Kasumi-1 (cell line): ENCODE results near the gene MIEF1.

ENCODE experiments used
- DNase-seq, 2 experiments: peaks; one replicate each; lab custom pipeline; 2025; lab: John Stamatoyannopoulos, UW

Gene MIEF1

DNA sequence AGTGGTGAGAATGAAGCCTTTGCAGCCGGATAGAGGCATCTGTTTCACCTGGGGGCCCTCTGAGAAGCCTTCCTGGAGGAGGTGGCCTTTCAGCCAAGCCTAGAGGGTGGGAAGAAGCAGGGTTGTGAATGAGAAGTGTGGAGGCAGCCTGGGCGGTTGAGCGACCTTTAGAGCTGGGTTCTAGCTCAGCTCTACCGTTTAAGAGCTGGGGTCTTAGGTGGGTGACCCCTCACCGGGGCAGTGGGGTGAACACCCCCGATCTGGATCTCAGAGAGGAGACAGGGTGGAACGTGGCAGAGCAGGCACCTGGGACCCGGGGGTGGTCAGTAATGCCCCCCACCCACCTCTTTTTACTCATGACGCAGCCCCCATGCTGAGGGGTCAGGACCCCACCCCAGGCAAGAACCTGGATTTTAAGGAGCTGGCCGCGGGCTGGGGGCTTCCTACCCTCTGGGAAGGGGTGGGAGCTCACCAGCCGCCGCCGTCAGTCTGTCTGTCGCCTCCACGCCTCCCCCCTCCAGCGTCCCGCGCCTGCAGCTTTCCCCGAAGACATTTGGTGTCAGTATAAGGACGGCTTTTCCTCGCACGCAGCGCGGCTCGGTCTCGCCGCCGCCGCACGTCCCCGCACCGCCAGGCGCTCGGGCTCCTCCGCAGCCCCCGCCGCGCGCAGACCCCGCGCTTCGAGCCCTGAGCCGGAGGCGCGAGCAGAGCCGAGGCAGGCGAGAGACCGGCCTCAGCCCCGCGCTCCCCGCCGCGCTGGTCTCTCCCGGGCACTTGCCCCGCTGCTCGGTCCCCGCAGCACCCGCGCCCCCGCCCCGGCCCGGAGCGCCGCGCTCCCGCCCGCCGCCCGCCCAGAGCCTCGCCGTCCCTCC lies 55.1 kb downstream of the MIEF1 start:
- DNase-seq: no peak

DNA sequence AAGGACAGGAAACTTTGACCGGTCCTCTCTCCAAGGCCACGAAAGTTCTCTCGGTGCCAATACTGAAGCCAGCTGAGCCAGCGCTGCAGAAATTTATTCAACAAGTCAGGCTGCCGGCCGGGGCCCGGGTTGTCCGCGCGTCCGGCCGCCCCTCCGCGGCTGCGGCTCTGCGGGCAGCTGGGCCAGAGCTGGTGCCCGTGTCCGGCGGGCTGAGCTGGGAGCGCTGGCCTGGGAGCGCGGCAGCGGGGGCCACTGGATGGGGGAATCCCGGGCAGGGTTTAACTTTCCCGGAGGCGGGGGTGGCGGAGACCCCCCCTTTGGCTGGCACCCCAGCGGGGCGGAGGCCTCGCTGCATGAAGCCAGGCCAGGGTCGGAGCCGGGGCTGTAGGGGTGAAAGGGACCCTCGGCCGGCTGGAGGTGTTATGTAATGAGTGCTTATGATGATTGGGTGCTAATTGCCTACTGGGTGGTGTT lies 56.2 kb downstream of the MIEF1 start:
- no peak for DNase-seq

GRCh38 chr22:39558950-39559349 lies 56.9 kb downstream of the MIEF1 start:
- no peak for DNase-seq

GRCh38 chr22:39559456-39560105 lies 57.5 kb downstream of the MIEF1 start:
- no peak for DNase-seq

- DNase-seq: no peak
Observed at GRCh38 chr22:39560127-39560526, 58.0 kb downstream of the MIEF1 start.

GRCh38 chr22:39562839-39563489 lies 60.9 kb downstream of the MIEF1 start:
- no peak for DNase-seq

- DNase-seq: no peak
Observed at GRCh38 chr22:39563571-39564428, 61.7 kb downstream of the MIEF1 start.

DNA sequence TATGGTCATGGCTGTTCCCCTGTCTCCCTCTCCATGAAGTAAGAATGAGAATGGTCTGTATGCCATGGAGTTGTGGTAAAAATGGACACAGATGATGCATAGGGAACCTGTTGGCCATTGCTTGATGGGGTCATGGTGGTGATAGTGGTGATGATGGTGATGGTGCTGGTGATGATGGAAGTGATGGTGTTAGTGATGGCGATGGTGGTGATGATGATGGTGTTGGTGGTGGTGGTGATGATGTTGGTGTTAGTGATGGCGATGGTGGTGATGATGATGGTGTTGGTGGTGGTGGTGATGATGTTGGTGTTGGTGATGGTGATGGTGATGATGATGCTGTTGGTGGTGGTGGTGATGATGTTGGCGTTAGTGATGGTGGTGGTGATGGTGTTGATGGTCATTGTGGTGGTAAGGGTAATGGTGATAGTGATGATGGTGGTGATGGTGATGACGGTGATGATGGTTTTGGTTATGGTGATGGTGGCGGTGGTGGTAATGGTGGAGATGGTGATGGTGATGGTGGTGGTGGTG lies 63.4 kb downstream of the MIEF1 start:
- DNase-seq: no peak

- DNase-seq: no peak
Observed at GRCh38 chr22:39567135-39567946, 65.3 kb downstream of the MIEF1 start.
